ENCODE data around the gene GSX2.
"Not testable (repeated sequence)": the region's sequence is repeated elsewhere in the genome, so short reads cannot be mapped to it uniquely, and the experiment has no call there.

Gene GSX2

DNA sequence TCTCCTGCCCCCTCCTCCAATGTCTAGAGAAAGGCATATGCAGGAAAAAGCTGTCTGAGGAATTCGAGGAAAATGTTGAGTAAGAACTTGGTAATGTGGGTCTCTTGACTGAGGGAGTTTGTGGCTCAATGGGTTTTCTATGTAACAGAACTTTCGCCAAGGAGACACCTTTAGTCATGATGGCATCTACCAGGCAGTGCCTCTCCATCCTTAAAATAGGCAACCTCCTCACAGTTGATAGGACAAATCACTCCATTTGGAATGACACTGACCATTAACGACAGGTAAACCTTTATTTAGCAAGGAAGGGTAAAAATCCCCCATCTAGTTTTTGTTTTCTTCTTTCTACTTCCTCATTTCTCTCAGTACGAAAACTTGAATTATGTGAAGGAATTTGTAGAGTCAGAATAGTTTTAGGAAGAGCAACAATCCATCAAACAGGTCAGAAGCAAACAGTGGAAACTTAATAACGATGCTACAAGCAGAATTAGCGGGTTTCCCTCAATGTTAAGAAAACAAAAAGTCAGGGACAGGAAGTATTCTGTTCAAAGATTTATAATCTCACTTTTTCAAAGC, 2.7 kb downstream of the GSX2 start:
- no peak for DNase-seq (ENCODE audit: low read depth in 2 of 3, low spot score in 2 of 3)

DNA sequence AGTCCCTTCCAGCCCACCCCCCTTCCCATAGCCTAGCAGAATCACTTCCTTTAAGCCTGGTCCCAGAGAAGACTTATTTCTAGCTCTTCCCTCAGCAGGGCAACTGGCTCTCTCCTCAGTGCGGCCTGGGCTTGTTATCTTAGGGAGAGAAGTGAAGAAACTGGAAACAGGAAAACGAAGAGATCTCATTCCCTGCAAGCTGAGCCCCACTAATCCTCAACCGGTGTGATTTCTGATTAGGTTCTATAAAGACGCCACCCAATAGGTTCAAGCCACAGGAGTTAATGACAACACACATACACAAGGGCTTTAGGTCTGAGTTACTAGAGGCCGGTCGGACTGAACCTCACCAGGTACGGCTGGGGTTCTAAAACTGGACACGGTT, 3.2 kb downstream of the GSX2 start:
- no peak for DNase-seq (ENCODE audit: low read depth in 2 of 3, low spot score in 2 of 3)

- no peak for DNase-seq (ENCODE audit: low read depth in 2 of 3, low spot score in 2 of 3)
Observed at GRCh38 chr4:54104907-54105306, 4.9 kb downstream of the GSX2 start.

GRCh38 chr4:54107951-54108748, 8.2 kb downstream of the GSX2 start:
- DNase-seq (ENCODE audit: low read depth in 2 of 3, low spot score in 2 of 3) = no peak

GRCh38 chr4:54109241-54110018, 9.5 kb downstream of the GSX2 start:
- DNase-seq (ENCODE audit: low read depth in 2 of 3, low spot score in 2 of 3) = no peak

DNA sequence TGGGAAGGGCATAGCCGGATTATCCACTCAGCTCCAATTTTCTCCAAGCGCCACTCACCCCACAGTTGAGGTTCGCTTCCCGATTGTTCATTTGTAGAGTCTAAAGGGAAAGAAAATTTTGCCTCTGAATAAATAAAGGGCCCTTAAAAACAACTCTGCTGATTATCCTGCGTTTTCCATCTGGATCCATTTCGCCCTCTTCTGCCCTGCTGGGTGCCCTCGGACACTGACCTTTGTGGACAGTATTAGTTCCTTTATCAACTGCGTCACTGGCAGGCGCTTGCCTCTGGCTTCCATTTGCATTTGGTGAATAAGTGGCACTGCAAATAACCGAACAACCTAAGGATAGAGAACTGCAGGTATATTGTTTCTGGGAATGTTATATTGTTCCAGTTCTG, 10.1 kb downstream of the GSX2 start:
- no peak for DNase-seq (ENCODE audit: low read depth in 2 of 3, low spot score in 2 of 3)

GRCh38 chr4:54113206-54113605, 13.2 kb downstream of the GSX2 start:
- DNase-seq (ENCODE audit: low read depth in 2 of 3, low spot score in 2 of 3) = not testable (repeated sequence)

DNA sequence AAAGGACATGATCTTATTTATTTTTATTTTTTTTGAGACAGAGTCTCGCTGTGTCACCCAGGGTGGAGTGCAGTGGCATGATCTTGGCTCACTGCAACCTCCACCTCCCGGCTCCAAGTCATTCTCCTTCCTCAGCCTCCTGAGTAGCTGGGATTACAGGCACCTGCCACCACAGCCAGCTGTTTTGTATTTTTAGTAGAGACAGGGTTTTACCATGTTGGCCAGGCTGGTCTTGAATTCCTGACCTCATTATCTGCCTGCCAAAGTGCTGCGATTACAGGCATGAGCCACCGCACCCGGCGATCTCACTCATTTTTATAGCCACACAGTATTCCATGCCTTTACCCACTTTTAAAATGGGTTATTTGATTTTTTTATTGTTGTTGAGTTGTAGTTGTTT, 16.3 kb downstream of the GSX2 start:
- not testable (repeated sequence) for DNase-seq (ENCODE audit: low read depth in 2 of 3, low spot score in 2 of 3)

DNA sequence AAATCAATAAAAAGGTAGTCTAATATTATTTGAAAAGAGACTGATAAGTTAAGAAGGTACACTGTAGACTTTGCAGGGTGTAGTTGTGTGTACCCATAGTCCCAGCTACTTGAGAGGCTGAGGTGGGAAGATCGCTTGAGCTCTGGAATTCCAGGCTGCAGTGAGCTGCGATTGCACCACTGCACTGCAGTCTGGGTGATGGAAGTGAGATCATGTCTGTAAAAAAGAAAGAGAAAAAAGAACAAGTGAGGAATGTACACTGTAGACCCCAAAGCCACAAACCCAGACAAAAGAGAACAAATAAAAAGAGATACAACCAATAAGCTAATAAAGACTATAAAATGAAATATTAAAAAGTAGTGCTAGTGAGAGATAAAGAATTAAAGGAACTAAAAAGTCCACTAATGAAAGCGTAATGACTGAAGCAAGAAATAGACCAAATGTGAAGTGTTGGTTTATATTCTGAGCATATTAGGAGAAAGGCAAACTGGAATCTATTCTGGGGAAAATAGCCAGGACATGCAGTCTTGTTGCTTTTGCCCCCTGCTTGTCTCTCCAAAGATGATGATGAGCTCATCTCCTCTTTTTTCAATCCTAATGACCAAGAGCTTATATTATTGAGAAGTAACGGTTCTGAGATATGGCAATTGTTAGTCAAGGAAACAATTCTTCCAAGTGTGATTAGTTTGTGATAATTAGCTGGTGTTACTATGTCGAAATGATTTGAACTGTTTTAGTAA, 19.1 kb downstream of the GSX2 start:
- no peak for DNase-seq (ENCODE audit: low read depth in 2 of 3, low spot score in 2 of 3)

- DNase-seq (ENCODE audit: low read depth in 2 of 3, low spot score in 2 of 3) = no peak
Observed at GRCh38 chr4:54120518-54120917, 20.6 kb downstream of the GSX2 start.

DNA sequence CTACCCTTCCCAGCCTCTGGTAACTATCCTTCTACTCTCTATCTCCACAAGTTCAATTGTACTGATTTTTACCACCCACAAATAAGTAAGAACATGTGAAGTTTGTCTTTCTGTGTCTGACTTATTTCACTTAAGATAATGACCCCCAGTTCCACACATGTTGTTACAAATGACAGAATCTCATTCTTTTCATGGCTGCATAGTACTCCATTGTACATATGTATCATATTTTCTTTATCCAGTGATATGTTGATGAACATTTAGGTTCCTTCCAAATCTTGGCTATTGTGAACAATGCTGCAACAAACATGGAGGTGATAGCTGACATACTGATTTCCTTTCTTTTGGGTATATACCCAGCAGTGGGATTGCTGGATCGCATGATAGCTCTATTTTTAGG, 27.7 kb downstream of the GSX2 start:
- no peak for DNase-seq (ENCODE audit: low read depth in 2 of 3, low spot score in 2 of 3)

- not testable (repeated sequence) for DNase-seq (ENCODE audit: low read depth in 2 of 3, low spot score in 2 of 3)
Observed at GRCh38 chr4:54128694-54129093, 28.7 kb downstream of the GSX2 start.

DNA sequence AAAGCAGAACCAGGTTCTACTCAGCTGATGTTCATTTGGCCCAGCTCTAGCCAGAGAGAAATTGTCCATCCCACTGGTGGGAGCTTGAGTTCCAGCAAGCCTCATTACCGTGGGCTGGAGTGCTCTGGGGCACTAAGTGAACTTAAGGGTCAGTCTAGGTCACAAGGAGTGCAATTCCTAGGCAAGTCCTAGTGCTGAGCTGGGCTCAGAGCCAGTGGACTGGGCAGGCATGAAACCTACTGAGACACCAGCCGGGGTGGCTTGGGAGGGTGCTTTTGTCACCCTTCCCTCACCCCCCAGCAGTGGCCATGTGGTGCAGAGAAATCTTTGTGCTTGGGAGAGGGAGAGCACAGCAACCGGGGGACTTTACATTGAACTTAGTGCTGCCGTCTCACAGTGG, 39.4 kb downstream of the GSX2 start:
- no peak for DNase-seq (ENCODE audit: low read depth in 2 of 3, low spot score in 2 of 3)

GRCh38 chr4:54140287-54140686, 40.3 kb downstream of the GSX2 start:
- DNase-seq (ENCODE audit: low read depth in 2 of 3, low spot score in 2 of 3) = no peak

GRCh38 chr4:54144199-54144598, 44.2 kb downstream of the GSX2 start:
- DNase-seq (ENCODE audit: low read depth in 2 of 3, low spot score in 2 of 3) = no peak

DNA sequence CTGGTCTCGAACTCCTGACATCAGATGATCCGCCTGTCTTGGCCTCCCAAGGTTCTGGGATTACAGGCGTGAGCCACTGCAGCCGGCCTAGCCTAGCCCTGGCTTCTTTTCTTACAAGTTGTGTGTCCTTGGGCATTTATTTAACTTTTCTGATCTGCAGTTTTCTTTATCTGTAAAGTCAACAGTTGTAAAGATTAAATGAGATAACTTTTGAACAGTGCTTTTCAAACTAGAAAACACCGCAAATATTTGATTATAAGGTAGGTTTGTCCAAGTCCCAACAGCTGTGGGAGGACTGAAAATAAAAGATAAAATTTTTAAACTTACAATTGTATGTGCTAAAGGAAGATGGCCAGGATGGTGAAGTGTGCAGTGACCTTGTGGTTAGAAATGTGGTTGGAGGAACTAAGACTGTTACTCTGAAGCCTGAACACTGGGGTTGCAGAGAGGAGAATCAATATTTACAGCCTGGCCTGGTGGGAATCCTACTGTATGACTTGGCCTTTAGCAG, 44.8 kb downstream of the GSX2 start:
- DNase-seq (ENCODE audit: low read depth in 2 of 3, low spot score in 2 of 3) = no peak

- DNase-seq (ENCODE audit: low read depth in 2 of 3, low spot score in 2 of 3) = no peak
Observed at GRCh38 chr4:54146139-54146538, 46.2 kb downstream of the GSX2 start.

DNA sequence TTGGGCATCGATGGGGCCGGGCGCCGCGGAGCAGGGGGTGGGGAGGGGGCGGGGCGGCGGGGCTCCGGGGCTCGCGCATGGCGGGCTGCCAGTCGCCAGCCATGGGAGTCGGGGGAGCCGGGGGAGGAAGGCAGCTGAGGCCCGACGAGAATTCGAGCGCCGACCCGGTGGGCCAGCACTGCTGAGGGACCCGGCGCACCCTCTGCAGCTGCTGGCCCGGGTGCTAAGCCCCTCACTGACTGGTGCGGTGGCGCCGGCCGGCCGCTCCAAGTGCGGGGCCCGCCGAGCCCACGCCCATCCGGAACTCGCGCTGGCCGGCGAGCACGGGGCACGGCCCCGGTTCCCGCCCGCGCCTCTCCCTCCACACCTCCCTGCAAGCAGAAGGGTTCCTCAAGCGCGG, 49.4 kb downstream of the GSX2 start:
- DNase-seq (ENCODE audit: low read depth in 2 of 3, low spot score in 2 of 3) = no peak

All from activated CD8-positive, alpha-beta memory T cell treated with anti-CD3 and anti-CD28 coated beads for 48 hours (primary cell).